CD4-positive, alpha-beta T cell (primary cell): ENCODE measurements around the gene FOSB. TPM values are rescaled to one million over a fixed set of nuclear protein-coding genes. Genes with fewer than 3 reads are reported as not detected.
A peak's percentile ranks its signal among the peaks of the same experiment; 100 is the strongest.

Experiments
- ATAC-seq: fragments of 200-7000 bp; cut with Tn5 transposase; one replicate; pipeline ENCODE4 v1.10.0; 2022; ENCODE audit warnings: mild to moderate bottlenecking; ENCODE audit not compliant: poor library complexity
- CTCF ChIA-PET: fragments of 350-600 bp; sonication (Branson Sonifier 250); formaldehyde crosslinking; loops from one replicate; lab custom pipeline; 2021; ENCODE audit warnings: antibody characterized with exemption, inconsistent platforms; lab: Charles Lee
- POLR2A ChIA-PET: fragments of 350-600 bp; sonication (Branson Sonifier 250); formaldehyde crosslinking; loops from one replicate; lab custom pipeline; 2021; ENCODE audit warnings: antibody characterized with exemption, inconsistent platforms; lab: Charles Lee
- DNase-seq, 14 experiments: peaks; one replicate each; pipeline ENCODE4 v3.0.0-alpha.2; 2013 to 2020; ENCODE audit warnings: mixed read lengths in 2 of 14
- H3K27ac ChIP-seq, 2 donors: one replicate each; pipeline versions ENCODE4 v1.5.1 to v1.7.0; 2013; ENCODE audit warnings: low read length in 2 of 2, low read depth in 1 of 2, mild to moderate bottlenecking in 1 of 2
- H3K27me3 ChIP-seq, 2 experiments: 1 replicate in 1 of 2; 2 replicates in 1 of 2; pipeline versions ENCODE4 v1.6.1 to v1.7.0; 2013; ENCODE audit warnings: low read length in 2 of 2, control low read depth in 1 of 2, mild to moderate bottlenecking in 1 of 2, moderate library complexity in 1 of 2; ENCODE audit not compliant: insufficient read depth in 2 of 2, control insufficient read depth in 1 of 2
- H3K36me3 ChIP-seq: one replicate; pipeline ENCODE4 v1.6.1; 2013; ENCODE audit warnings: low read length, control low read depth; ENCODE audit not compliant: insufficient read depth
- H3K4me1 ChIP-seq: one replicate; pipeline ENCODE4 v1.6.1; 2013; ENCODE audit warnings: low read length, control low read depth; ENCODE audit not compliant: insufficient read depth
- H3K4me3 ChIP-seq: one replicate; pipeline ENCODE4 v1.5.1; 2013; ENCODE audit warnings: mild to moderate bottlenecking, low read length, moderate library complexity
- H3K9me3 ChIP-seq, 2 experiments: 1 replicate in 1 of 2; 2 replicates in 1 of 2; pipeline versions ENCODE4 v1.6.1 to v1.7.0; 2013; ENCODE audit warnings: low read length in 2 of 2, mild to moderate bottlenecking in 2 of 2, control low read depth in 1 of 2, moderate library complexity in 1 of 2; ENCODE audit not compliant: control insufficient read depth in 1 of 2, insufficient read depth in 1 of 2
- H3K27ac Mint-ChIP-seq: one replicate; pipeline ENCODE4 v1.8.0; 2020; ENCODE audit warnings: mixed read lengths
- H3K27me3 Mint-ChIP-seq: one replicate; pipeline ENCODE4 v1.8.0; 2021; ENCODE audit warnings: mixed read lengths
- H3K36me3 Mint-ChIP-seq: one replicate; pipeline ENCODE4 v1.8.0; 2021; ENCODE audit warnings: low read depth, mixed read lengths
- H3K4me1 Mint-ChIP-seq: one replicate; pipeline ENCODE4 v1.8.0; 2021; ENCODE audit warnings: low read depth, mixed read lengths
- H3K4me3 Mint-ChIP-seq: one replicate; pipeline ENCODE4 v1.8.0; 2020; ENCODE audit warnings: mild to moderate bottlenecking, mixed read lengths
- H3K9me3 Mint-ChIP-seq: one replicate; pipeline ENCODE4 v1.8.0; 2020; ENCODE audit warnings: mixed read lengths
- intact Hi-C, 2 experiments: fragments of 100-400 bp; cut with DNase I in 1 of 2; cut with micrococcal nuclease in 1 of 2; formaldehyde crosslinking; loops; one replicate each; pipeline versions ENCODE4 v1.15.1 to v1.9.0; 2023 to 2025; cut with DNase I, micrococcal nuclease
- total RNA-seq, 174 experiments: library from RNA in 2 of 174; stranded (reverse) in 2 of 174; gene quantifications; one replicate each; pipeline ENCODE4 v1.2.3 and lab custom pipeline; 2021 to 2026
- TF ChIP-seq, protein P1 (sequence below): fragments of 200-600 bp; IDR thresholded peaks from one replicate; pipeline ENCODE4 v1.8.0; 2022; ENCODE audit warnings: antibody characterized with exemption, mild to moderate bottlenecking

FOSB gene
- total RNA-seq, 2 experiments from 2014 or later: 422 to 424 TPM

DNA sequence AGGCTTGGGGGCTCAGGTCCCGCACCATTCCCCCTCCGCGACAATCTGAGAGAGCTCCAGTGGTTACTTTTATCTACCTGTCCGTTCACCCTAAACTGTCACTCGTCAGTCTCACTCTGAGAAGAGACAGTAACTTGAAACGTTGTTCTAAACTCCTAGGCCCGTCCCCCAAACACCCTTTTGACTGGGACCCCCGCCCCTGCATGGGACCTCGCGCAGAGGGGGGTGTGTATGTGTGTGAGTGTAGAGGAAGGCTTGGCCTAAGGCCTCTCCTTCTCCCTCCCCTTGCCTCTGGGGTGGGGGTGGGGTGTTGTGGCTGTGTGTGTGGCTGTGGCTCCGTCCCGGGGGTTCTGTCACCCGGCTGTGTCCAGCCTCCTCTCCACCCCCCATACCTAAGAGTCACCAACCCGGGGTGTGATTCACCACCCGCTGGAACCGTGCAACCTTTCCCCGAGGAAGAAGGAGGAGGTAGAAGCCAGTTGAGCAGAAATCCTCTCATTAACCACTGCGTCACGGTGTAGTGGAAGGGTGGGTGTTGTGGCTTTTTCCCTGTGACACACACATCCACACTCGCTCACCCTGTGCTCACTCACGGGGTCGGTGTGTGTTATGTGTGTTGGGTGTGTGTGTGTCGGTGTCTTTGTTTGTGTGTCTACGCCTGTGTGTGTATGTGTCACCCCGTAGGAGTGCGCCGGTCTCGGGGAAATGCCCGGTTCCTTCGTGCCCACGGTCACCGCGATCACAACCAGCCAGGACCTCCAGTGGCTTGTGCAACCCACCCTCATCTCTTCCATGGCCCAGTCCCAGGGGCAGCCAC lies 2.4 kb downstream of the FOSB start:
- H3K27ac ChIP-seq: peak overlapping the region; percentile 96 to 99
- intact Hi-C loops: loop anchor here in 1 of 2 experiments (1.0 kb wide), 1 partner anchor 8 kb away; no protein-coding TSS in a partner anchor
- H3K36me3 ChIP-seq: peaks cover 37% of the 10 kb centered on the region
- POLR2A ChIA-PET: interaction anchor here (1.0 to 4.9 kb wide), 7 partner anchors 8 to 378 kb away, joined by 3 to 119 read pairs (median 6); partner anchors contain the start of gene PPP1R37
- DNase-seq (peak in 5 of 14 experiments; percentile 17 to 71 (median 57)), ATAC-seq (no peak)
- peak overlapping the region; percentile 94 for H3K4me3 ChIP-seq
- peaks cover 40% of the 10 kb centered on the region for H3K4me1 ChIP-seq
- Mint-ChIP-seq H3K4me3 (peak overlapping the region; percentile 96), H3K4me1 (peaks cover 42% of the 10 kb centered on the region), H3K36me3 (peaks cover 30% of the 10 kb centered on the region), H3K27me3 (peaks cover 36% of the 10 kb centered on the region), H3K27ac (peak overlapping the region; percentile 98), H3K9me3 (no peaks in the 10 kb centered on the region)
- no peaks in the 10 kb centered on the region for H3K9me3 ChIP-seq
- TF ChIP-seq, protein P1, sequence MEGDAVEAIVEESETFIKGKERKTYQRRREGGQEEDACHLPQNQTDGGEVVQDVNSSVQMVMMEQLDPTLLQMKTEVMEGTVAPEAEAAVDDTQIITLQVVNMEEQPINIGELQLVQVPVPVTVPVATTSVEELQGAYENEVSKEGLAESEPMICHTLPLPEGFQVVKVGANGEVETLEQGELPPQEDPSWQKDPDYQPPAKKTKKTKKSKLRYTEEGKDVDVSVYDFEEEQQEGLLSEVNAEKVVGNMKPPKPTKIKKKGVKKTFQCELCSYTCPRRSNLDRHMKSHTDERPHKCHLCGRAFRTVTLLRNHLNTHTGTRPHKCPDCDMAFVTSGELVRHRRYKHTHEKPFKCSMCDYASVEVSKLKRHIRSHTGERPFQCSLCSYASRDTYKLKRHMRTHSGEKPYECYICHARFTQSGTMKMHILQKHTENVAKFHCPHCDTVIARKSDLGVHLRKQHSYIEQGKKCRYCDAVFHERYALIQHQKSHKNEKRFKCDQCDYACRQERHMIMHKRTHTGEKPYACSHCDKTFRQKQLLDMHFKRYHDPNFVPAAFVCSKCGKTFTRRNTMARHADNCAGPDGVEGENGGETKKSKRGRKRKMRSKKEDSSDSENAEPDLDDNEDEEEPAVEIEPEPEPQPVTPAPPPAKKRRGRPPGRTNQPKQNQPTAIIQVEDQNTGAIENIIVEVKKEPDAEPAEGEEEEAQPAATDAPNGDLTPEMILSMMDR: no peak
- peaks cover 4 to 6% of the 10 kb centered on the region in 2 experiments for H3K27me3 ChIP-seq
- CTCF ChIA-PET: interaction anchor here (1.4 to 7.1 kb wide), 3 partner anchors 9 to 31 kb away, joined by 9 to 128 read pairs (median 58); no protein-coding TSS in a partner anchor

DNA sequence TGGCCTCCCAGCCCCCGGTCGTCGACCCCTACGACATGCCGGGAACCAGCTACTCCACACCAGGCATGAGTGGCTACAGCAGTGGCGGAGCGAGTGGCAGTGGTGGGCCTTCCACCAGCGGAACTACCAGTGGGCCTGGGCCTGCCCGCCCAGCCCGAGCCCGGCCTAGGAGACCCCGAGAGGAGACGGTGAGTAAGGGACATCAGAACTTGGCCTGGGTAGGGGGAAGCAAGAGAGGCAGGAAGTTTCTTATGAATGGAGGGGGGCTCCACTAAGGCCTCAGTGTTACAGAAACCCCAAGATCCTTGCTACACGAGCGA lies 2.9 kb downstream of the FOSB start:
- peak overlapping the region; percentile 96 for H3K4me3 Mint-ChIP-seq
- H3K4me1 Mint-ChIP-seq: peaks cover 42% of the 10 kb centered on the region
- H3K4me1 ChIP-seq: peaks cover 40% of the 10 kb centered on the region
- TF ChIP-seq, protein P1: no peak
- CTCF ChIA-PET: interaction anchor here (7.1 kb wide), 1 partner anchor 31 kb away, joined by 128 read pairs; no protein-coding TSS in a partner anchor
- peaks cover 37% of the 10 kb centered on the region for H3K36me3 ChIP-seq
- intact Hi-C loops: no loop called here
- peaks cover 4 to 6% of the 10 kb centered on the region in 2 experiments for H3K27me3 ChIP-seq
- H3K36me3 Mint-ChIP-seq: peaks cover 30% of the 10 kb centered on the region
- ATAC-seq: no peak
- DNase-seq: peak in 1 of 14 experiments; percentile 34
- H3K27me3 Mint-ChIP-seq: peaks cover 36% of the 10 kb centered on the region
- H3K27ac Mint-ChIP-seq: peak overlapping the region; percentile 98
- H3K27ac ChIP-seq: no peak overlapping the region
- no peaks in the 10 kb centered on the region for H3K9me3 ChIP-seq
- POLR2A ChIA-PET: no interaction called here
- H3K9me3 Mint-ChIP-seq: no peaks in the 10 kb centered on the region
- peak overlapping the region; percentile 94 for H3K4me3 ChIP-seq

DNA sequence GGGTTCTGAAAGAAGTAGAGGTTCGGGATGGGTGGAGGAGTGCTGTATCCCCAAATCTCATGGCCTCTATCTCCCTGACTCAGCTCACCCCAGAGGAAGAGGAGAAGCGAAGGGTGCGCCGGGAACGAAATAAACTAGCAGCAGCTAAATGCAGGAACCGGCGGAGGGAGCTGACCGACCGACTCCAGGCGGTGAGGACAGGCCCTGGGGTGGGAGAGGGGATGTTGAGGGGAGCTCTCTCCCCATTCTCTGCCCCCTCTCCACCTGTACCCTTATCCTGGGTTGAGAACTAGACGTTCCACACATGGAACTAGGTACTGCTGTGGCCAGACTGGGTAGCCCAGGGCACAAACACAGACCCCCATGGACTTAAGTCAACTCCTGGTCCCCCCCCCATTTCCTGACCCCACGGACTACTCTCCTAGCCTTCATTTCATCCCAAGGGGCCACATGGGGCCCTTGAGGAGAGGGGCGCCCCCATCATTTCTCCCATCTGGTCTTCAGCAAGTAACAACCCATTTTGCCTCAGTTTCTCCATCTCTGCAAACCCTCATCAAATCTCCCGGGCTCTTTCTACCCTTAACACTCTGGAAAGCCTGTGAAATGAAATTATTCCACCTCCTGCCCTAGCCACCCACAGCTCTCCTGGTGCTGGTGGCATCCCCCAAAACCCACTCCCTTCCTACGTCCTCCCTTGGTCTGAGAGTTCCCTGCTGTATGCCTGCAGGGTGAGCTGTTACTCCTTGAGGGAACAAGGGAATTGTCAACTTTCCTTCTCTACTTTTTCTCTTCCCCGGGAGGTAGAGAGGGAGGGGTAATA lies 3.5 kb downstream of the FOSB start:
- peaks cover 4 to 6% of the 10 kb centered on the region in 2 experiments for H3K27me3 ChIP-seq
- intact Hi-C loops: no loop called here
- H3K27me3 Mint-ChIP-seq: peaks cover 36% of the 10 kb centered on the region
- peak overlapping the region; percentile 98 for H3K27ac Mint-ChIP-seq
- H3K4me1 Mint-ChIP-seq: peaks cover 42% of the 10 kb centered on the region
- no peak overlapping the region for H3K27ac ChIP-seq
- no peaks in the 10 kb centered on the region for H3K9me3 Mint-ChIP-seq
- peaks cover 45% of the 10 kb centered on the region for H3K4me1 ChIP-seq
- no peaks in the 10 kb centered on the region for H3K9me3 ChIP-seq
- H3K4me3 ChIP-seq: no peak overlapping the region
- TF ChIP-seq, protein P1: no peak
- peak overlapping the region; percentile 96 for H3K4me3 Mint-ChIP-seq
- peak in 2 of 14 experiments; percentile 35 to 58 for DNase-seq
- peaks cover 30% of the 10 kb centered on the region for H3K36me3 Mint-ChIP-seq
- H3K36me3 ChIP-seq: peaks cover 37% of the 10 kb centered on the region
- CTCF ChIA-PET: interaction anchor here (7.1 kb wide), 1 partner anchor 32 kb away, joined by 128 read pairs; no protein-coding TSS in a partner anchor
- ATAC-seq: no peak
- POLR2A ChIA-PET: interaction anchor here (0.8 kb wide), 1 partner anchor 31 kb away, joined by 3 read pairs; no protein-coding TSS in a partner anchor
